ENCODE results near the gene IFI35. TPM values are rescaled to one million over a fixed set of nuclear protein-coding genes. Genes with fewer than 3 reads are reported as not detected.
A peak's percentile ranks its signal among the peaks of the same experiment; 100 is the strongest.

IFI35 gene
- total RNA-seq, 4 donors from 2014 or later: 21.2 to 36.1 (median 28.8) TPM

DNA sequence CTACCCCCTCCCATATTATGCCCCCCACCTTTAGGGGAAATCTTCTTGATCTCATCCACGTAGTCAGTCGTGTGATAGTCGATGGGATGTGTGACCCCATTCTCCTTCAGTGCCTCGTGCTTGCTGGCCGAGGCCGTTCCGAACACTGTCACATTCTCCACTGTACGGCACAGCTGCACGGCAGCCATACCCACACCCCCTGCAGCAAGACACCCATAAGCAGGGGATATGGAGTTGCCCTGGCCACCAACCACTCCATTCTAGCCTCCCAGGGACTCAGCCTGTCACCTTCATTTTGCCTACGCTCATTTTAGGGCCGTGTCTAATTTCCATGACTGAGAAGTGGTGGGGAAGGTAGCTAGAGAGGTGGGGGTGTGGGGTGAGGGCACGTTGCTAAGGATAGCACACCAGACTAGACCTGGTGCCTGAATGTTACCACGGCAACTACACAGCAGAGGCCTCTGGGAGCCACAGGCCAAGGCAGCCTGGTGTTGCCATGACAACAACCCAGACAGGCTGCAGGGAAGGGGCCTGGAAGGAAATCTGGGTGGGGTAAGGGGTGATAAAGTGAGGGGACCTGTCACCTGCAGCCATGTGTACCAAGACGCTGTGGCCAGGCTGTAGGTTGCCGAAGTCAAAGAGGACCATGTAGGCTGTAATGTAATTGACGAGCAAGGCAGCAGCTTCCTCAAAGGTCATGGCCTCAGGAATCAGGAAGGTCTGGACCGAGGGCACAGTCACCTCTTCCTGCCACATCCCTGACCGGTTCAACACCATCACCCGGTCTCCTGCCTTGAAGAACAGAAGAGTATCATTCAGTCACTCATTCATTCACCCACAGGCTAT, 11.6 kb downstream of the IFI35 start:
- H3K27ac ChIP-seq (replicated peaks in 1 of 4): peak overlapping the region; percentile 47 to 93 (median 86)
- H3K36me3 ChIP-seq: peaks cover 12 to 53% (median 50%) of the 10 kb centered on the region in 4 donors
- intact Hi-C loops (cut with DNase I): no loop called here
- WGBS: 65% methylated on average over 19 of the region's 19 CpGs
- H3K27me3 ChIP-seq: no peaks in the 10 kb centered on the region
- DNase-seq (ENCODE audit: extremely low spot score): no peak
- H3K4me1 ChIP-seq: peaks cover 69 to 81% (median 78%) of the 10 kb centered on the region in 4 donors
- H3K9me3 ChIP-seq: no peaks in the 10 kb centered on the region
- no peak for TF ChIP-seq EP300 (IDR thresholded peaks at IDR 0.05)
- TF ChIP-seq POLR2AphosphoS5 (IDR thresholded peaks at IDR 0.05): no peak
- TF ChIP-seq, protein P1, sequence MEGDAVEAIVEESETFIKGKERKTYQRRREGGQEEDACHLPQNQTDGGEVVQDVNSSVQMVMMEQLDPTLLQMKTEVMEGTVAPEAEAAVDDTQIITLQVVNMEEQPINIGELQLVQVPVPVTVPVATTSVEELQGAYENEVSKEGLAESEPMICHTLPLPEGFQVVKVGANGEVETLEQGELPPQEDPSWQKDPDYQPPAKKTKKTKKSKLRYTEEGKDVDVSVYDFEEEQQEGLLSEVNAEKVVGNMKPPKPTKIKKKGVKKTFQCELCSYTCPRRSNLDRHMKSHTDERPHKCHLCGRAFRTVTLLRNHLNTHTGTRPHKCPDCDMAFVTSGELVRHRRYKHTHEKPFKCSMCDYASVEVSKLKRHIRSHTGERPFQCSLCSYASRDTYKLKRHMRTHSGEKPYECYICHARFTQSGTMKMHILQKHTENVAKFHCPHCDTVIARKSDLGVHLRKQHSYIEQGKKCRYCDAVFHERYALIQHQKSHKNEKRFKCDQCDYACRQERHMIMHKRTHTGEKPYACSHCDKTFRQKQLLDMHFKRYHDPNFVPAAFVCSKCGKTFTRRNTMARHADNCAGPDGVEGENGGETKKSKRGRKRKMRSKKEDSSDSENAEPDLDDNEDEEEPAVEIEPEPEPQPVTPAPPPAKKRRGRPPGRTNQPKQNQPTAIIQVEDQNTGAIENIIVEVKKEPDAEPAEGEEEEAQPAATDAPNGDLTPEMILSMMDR (IDR thresholded peaks at IDR 0.05): no peak
- no peak for TF ChIP-seq POLR2A (IDR thresholded peaks at IDR 0.05; ENCODE audit: low read depth)
- H3K4me3 ChIP-seq: no peak overlapping the region

DNA sequence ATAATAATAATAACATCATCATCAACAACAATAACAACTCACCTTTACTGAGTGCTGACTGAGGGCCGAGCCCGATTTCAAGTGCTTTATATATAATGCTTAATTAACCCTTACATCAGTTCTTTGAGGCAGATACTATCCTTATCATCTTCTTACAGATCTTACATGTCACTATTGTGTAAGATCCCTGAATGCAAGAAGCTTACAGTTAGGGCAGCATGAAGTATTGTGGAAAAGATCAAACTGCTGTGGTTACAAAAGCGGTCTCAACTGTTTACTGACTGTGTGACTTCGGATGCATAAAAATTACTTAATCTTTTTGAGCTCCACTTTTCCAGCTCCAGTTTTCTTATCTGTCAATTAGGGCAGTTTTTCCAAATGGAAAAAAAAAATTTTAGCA, 12.3 kb downstream of the IFI35 start:
- H3K36me3 ChIP-seq: peaks cover 12 to 46% (median 43%) of the 10 kb centered on the region in 4 donors
- DNase-seq (ENCODE audit: extremely low spot score): no peak
- TF ChIP-seq POLR2A (IDR thresholded peaks at IDR 0.05; ENCODE audit: low read depth) (no peak), POLR2AphosphoS5 (IDR thresholded peaks at IDR 0.05) (no peak), EP300 (IDR thresholded peaks at IDR 0.05) (no peak)
- TF ChIP-seq, protein P1 (IDR thresholded peaks at IDR 0.05): no peak
- intact Hi-C loops (cut with DNase I): no loop called here
- WGBS: 48% methylated on average over 4 of the region's 4 CpGs
- H3K4me3 ChIP-seq: peak overlapping the region in 1 of 4 donors; percentile 96
- H3K27ac ChIP-seq (replicated peaks in 1 of 4): peak overlapping the region; percentile 47 to 93 (median 86)
- no peaks in the 10 kb centered on the region for H3K9me3 ChIP-seq
- H3K27me3 ChIP-seq: no peaks in the 10 kb centered on the region
- peaks cover 62 to 74% (median 72%) of the 10 kb centered on the region in 4 donors for H3K4me1 ChIP-seq

DNA sequence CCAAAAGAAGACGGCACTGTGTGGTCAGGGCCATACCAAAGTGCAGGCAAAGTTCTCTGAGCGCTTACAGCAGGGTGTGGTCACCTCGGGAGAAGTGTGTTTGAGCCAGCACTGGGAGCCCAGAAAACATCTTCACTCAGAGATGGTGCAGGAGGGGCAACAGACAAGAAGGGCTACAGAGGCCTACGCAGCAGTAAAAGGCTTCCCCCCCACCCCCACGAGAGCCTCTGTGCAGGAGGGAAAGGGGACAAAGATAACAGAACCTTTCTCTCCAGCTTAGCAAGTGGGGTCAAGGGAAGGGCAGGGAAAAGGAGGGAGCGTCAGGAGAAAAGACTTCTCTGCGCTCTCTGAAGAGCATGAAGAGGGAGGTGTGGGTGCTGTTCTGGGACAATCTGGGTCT, 12.8 kb downstream of the IFI35 start:
- no peak for DNase-seq (ENCODE audit: extremely low spot score)
- Histone ChIP-seq H3K27me3 (no peaks in the 10 kb centered on the region), H3K27ac (replicated peaks in 1 of 4) (peak overlapping the region; percentile 85 to 93 (median 88)), H3K9me3 (no peaks in the 10 kb centered on the region), H3K36me3 (peaks cover 9 to 41% (median 38%) of the 10 kb centered on the region in 4 donors), H3K4me1 (peaks cover 57 to 74% (median 72%) of the 10 kb centered on the region in 4 donors), H3K4me3 (peak overlapping the region; percentile 86 to 97 (median 94))
- TF ChIP-seq, protein P1 (IDR thresholded peaks at IDR 0.05): no peak
- WGBS: 32% methylated on average over 7 of the region's 7 CpGs
- intact Hi-C loops (cut with DNase I): no loop called here

DNA sequence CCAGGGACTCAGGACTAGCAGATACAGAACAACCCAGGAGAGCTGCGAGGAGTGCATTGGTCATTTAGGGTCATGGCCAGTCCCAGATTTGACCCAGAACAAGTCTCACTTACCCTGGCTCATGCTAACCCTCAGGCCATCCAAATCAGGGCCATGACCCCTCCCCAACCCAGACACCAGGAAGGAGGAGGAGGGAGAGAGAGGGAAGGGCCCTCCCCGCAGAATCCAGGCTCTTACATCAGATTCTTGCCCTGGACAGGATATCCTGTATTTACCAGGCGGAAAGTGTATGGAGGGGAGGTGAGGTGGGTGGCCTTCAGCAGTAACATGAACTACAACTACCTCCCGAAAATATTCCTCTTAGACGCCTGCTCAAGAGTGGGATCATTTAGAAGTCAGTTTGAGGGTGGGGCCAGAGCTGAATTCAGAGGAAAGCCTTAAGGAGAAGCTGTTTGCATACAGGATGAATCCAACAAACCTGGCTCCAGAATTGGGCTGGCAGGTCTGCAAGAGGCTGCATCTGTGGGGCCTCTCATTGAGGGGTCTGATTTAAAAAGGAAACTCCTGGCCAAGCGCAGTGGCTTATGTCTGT, 13.5 kb downstream of the IFI35 start:
- peaks cover 9 to 35% (median 33%) of the 10 kb centered on the region in 4 donors for H3K36me3 ChIP-seq
- H3K27me3 ChIP-seq: no peaks in the 10 kb centered on the region
- no peak for DNase-seq (ENCODE audit: extremely low spot score)
- 58% methylated on average over 6 of the region's 6 CpGs for WGBS
- peak overlapping the region; percentile 85 to 93 (median 88) for H3K27ac ChIP-seq (replicated peaks in 1 of 4)
- peaks cover 50 to 72% (median 70%) of the 10 kb centered on the region in 4 donors for H3K4me1 ChIP-seq
- no peaks in the 10 kb centered on the region for H3K9me3 ChIP-seq
- peak overlapping the region; percentile 86 to 97 (median 94) for H3K4me3 ChIP-seq
- intact Hi-C loops (cut with DNase I): loop anchor here (5.0 kb wide), 1 partner anchor 147 kb away; no protein-coding TSS in a partner anchor
- TF ChIP-seq POLR2AphosphoS5 (IDR thresholded peaks at IDR 0.05) (no peak), EP300 (IDR thresholded peaks at IDR 0.05) (no peak), POLR2A (IDR thresholded peaks at IDR 0.05; ENCODE audit: low read depth) (no peak)
- TF ChIP-seq, protein P1 (IDR thresholded peaks at IDR 0.05): no peak

Data from esophagus muscularis mucosa (tissue), 4 donors.